ENCODE measurements around the gene LCP2. TPM values are rescaled to one million over a fixed set of nuclear protein-coding genes. Genes with fewer than 3 reads are reported as not detected.

The LCP2 gene
- total RNA-seq, 4 donors from 2014 or later, result 1.9 to 3.2 (median 2.3) TPM

- Histone ChIP-seq H3K4me1 (no peaks in the 10 kb centered on the region), H3K27ac (no peak overlapping the region), H3K4me3 (no peak overlapping the region), H3K9me3 (no peaks in the 10 kb centered on the region), H3K36me3 (no peaks in the 10 kb centered on the region), H3K27me3 (no peaks in the 10 kb centered on the region)
- ATAC-seq (no peak), DNase-seq (no peak)
- intact Hi-C loops (cut with DNase I; ENCODE audit: low total_unique reads), result no loop called here
- no peak for TF ChIP-seq CTCF (IDR thresholded peaks at IDR 0.05 in 4 of 5, conservative IDR thresholded peaks at IDR 0.05 in 1 of 5)
- no peak for TF ChIP-seq POLR2A (IDR thresholded peaks at IDR 0.05)
- in situ Hi-C loops (cut with MboI; ENCODE audit: low sequenced_read_pairs in 4 of 4), result loop anchor here in 1 of 4 donors (10.0 kb wide), 1 partner anchor 117 kb away; no protein-coding TSS in a partner anchor
Measured at GRCh38 chr5:170342153-170342725, 44.7 kb upstream of the LCP2 start.

- TF ChIP-seq CTCF (IDR thresholded peaks at IDR 0.05 in 4 of 5, conservative IDR thresholded peaks at IDR 0.05 in 1 of 5), result no peak
- no peak for TF ChIP-seq POLR2A (IDR thresholded peaks at IDR 0.05)
- ATAC-seq, result no peak
- Histone ChIP-seq H3K27me3 (no peaks in the 10 kb centered on the region), H3K36me3 (no peaks in the 10 kb centered on the region), H3K9me3 (no peaks in the 10 kb centered on the region), H3K4me1 (no peaks in the 10 kb centered on the region), H3K27ac (no peak overlapping the region), H3K4me3 (no peak overlapping the region)
- in situ Hi-C loops (cut with MboI; ENCODE audit: low sequenced_read_pairs in 4 of 4) (loop anchor here in 1 of 4 donors (10.0 kb wide), 1 partner anchor 117 kb away; no protein-coding TSS in a partner anchor), intact Hi-C loops (cut with DNase I; ENCODE audit: low total_unique reads) (no loop called here)
- DNase-seq, result no peak
Measured at GRCh38 chr5:170341545-170341944, 44.0 kb upstream of the LCP2 start.

- TF ChIP-seq POLR2A (IDR thresholded peaks at IDR 0.05) (no peak), CTCF (IDR thresholded peaks at IDR 0.05 in 4 of 5, conservative IDR thresholded peaks at IDR 0.05 in 1 of 5) (no peak)
- Histone ChIP-seq H3K27me3 (no peaks in the 10 kb centered on the region), H3K36me3 (no peaks in the 10 kb centered on the region), H3K9me3 (no peaks in the 10 kb centered on the region), H3K4me1 (no peaks in the 10 kb centered on the region), H3K4me3 (no peak overlapping the region), H3K27ac (no peak overlapping the region)
- intact Hi-C loops (cut with DNase I; ENCODE audit: low total_unique reads) (loop anchor here (5.0 kb wide), 2 partner anchors 72 to 112 kb away; no protein-coding TSS in a partner anchor), in situ Hi-C loops (cut with MboI; ENCODE audit: low sequenced_read_pairs in 4 of 4) (loop anchor here in 1 of 4 donors (10.0 kb wide), 1 partner anchor 115 kb away; no protein-coding TSS in a partner anchor)
- no peak for ATAC-seq
- DNase-seq, result no peak
Measured at GRCh38 chr5:170339780-170340167, 42.2 kb upstream of the LCP2 start.

DNA sequence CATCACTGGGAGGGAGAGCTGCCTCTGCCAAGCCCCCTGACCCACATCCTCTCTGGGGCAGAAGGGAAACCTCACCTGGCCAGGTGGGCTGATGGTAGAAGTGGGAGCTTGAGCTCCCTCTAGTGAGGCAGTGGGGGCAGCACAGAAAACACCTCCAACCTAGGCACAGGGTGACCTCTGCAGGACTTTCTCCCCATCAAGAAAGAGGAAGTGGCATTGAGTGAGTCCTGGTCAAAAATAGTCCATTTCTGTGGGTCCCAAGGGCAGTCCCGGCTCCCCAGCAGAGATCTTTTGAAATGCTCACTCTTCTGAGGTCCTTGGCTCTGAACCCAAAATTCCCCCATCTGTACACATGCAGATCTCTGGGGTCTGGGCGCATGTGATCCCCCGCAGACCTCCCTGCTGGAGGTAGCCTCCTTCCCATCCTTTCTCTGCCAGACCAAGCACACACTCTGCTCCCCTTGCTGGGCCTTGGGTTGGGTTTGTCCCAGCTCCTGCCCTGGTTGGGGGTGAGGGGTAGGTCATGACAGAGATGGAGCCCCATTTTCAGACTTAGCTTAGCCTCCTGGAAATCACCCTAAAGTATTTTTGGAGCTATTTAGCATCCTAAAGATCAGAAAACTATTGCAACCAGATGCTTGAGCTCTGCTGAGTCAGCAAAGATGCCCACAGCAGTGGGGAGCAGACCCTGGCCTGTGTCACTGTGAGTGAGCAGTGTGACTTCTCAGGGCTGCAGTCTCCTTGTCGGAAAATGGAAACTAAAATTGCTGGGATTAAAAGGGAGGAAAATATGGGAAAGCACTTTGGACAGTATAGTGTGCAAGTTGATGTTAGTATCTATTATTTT, 41.6 kb upstream of the LCP2 start:
- H3K36me3 ChIP-seq, result no peaks in the 10 kb centered on the region
- intact Hi-C loops (cut with DNase I; ENCODE audit: low total_unique reads) (loop anchor here (5.0 kb wide), 2 partner anchors 72 to 112 kb away; no protein-coding TSS in a partner anchor), in situ Hi-C loops (cut with MboI; ENCODE audit: low sequenced_read_pairs in 4 of 4) (no loop called here)
- TF ChIP-seq CTCF (IDR thresholded peaks at IDR 0.05 in 4 of 5, conservative IDR thresholded peaks at IDR 0.05 in 1 of 5), result peak in 2 of 5 experiments; percentile 9 to 12
- TF ChIP-seq POLR2A (IDR thresholded peaks at IDR 0.05), result no peak
- H3K4me1 ChIP-seq, result no peaks in the 10 kb centered on the region
- H3K9me3 ChIP-seq, result no peaks in the 10 kb centered on the region
- no peak for DNase-seq
- H3K27ac ChIP-seq, result no peak overlapping the region
- H3K4me3 ChIP-seq, result no peak overlapping the region
- no peak for ATAC-seq
- no peaks in the 10 kb centered on the region for H3K27me3 ChIP-seq

Data from gastrocnemius medialis (tissue), 4 donors.